HG03432 (cell line): ENCODE measurements around the gene S100A9.
"Not testable (repeated sequence)": the region's sequence is repeated elsewhere in the genome, so short reads cannot be mapped to it uniquely, and the experiment has no call there.

Source experiments
- ATAC-seq: cut with Tn5 transposase; IDR thresholded peaks from one replicate; pipeline ENCODE4 v1.9.1; 2021; ENCODE audit warnings: mild to moderate bottlenecking, moderate library complexity; ENCODE audit not compliant: unreplicated experiment

S100A9 gene

GRCh38 chr1:153357853-153358690 lies at the start of gene S100A9:
TSS of gene S100A9 (plus strand) at chr1:153357854. CDS start at chr1:153358284, 430 bp downstream.
- ATAC-seq: no peak

GRCh38 chr1:153308540-153308939 lies 49.1 kb upstream of the S100A9 start:
- no peak for ATAC-seq

GRCh38 chr1:153309441-153309840 lies 48.2 kb upstream of the S100A9 start:
- no peak for ATAC-seq

GRCh38 chr1:153310526-153310925 lies 47.1 kb upstream of the S100A9 start:
- no peak for ATAC-seq

- ATAC-seq: no peak
Observed at GRCh38 chr1:153312570-153313186, 45.0 kb upstream of the S100A9 start, which contains the start of gene PGLYRP3. TSS of gene PGLYRP3 (minus strand) at chr1:153312952. CDS start at chr1:153310665, 2,287 bp downstream.

- no peak for ATAC-seq
Observed at GRCh38 chr1:153313288-153313687, 44.4 kb upstream of the S100A9 start.

- ATAC-seq: not testable (repeated sequence)
Observed at GRCh38 chr1:153314388-153314787, 43.3 kb upstream of the S100A9 start.

GRCh38 chr1:153316013-153316412 lies 41.6 kb upstream of the S100A9 start:
- not testable (repeated sequence) for ATAC-seq

GRCh38 chr1:153318145-153318544 lies 39.5 kb upstream of the S100A9 start:
- ATAC-seq: not testable (repeated sequence)

GRCh38 chr1:153322568-153322967 lies 35.1 kb upstream of the S100A9 start:
- no peak for ATAC-seq

GRCh38 chr1:153324912-153325311 lies 32.7 kb upstream of the S100A9 start:
- no peak for ATAC-seq

- ATAC-seq: no peak
Observed at GRCh38 chr1:153333902-153334301, 23.8 kb upstream of the S100A9 start.

- ATAC-seq: no peak
Observed at GRCh38 chr1:153336650-153337049, 21.0 kb upstream of the S100A9 start.

- no peak for ATAC-seq
Observed at GRCh38 chr1:153337980-153338853, 19.4 kb upstream of the S100A9 start.

- ATAC-seq: no peak
Observed at GRCh38 chr1:153339802-153340201, 17.9 kb upstream of the S100A9 start.

- ATAC-seq: no peak
Observed at GRCh38 chr1:153340356-153340755, 17.3 kb upstream of the S100A9 start.

GRCh38 chr1:153341431-153341934 lies 16.2 kb upstream of the S100A9 start:
- no peak for ATAC-seq

- ATAC-seq: no peak
Observed at GRCh38 chr1:153342178-153342577, 15.5 kb upstream of the S100A9 start.

GRCh38 chr1:153343040-153343681 lies 14.5 kb upstream of the S100A9 start:
- ATAC-seq: no peak
